Measurements from ENCODE around the gene SVOP. TPM values are rescaled to one million over a fixed set of nuclear protein-coding genes. Genes with fewer than 3 reads are reported as not detected.

Gene SVOP
- total and polyA plus RNA-seq, 2 donors (not counting 1 experiment from before 2014, with no cell fraction given), result not detected

DNA sequence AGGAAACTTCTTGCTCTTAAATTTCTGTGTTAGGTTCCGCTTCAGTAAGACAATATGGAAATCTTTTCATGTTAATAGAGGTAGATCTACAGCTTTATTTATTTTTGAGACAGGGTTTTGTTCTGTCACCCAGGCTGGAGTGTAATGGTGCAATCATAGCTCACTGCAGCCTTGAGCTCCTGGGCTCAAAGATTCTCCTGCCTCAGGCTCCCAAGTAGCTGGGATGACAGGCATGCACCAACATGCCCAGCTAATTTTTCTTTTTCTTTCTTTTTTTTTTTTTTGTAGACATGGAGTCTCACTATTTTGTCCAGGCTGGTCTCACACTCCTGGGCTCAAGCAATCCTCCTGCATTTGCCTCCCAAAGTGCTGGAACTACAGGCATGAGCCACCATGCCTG is 70.9 kb downstream of the SVOP start:
- peaks cover 6% of the 10 kb centered on the region for H3K27me3 Mint-ChIP-seq
- no peak for ATAC-seq (ENCODE audit: low read depth)
- TF ChIP-seq EZH2 (IDR thresholded peaks at IDR 0.05; ENCODE audit: borderline replicate concordance, insufficient read depth, low read depth, low read length, poor library complexity, severe bottlenecking), result no peak
- TF ChIP-seq, protein P1, sequence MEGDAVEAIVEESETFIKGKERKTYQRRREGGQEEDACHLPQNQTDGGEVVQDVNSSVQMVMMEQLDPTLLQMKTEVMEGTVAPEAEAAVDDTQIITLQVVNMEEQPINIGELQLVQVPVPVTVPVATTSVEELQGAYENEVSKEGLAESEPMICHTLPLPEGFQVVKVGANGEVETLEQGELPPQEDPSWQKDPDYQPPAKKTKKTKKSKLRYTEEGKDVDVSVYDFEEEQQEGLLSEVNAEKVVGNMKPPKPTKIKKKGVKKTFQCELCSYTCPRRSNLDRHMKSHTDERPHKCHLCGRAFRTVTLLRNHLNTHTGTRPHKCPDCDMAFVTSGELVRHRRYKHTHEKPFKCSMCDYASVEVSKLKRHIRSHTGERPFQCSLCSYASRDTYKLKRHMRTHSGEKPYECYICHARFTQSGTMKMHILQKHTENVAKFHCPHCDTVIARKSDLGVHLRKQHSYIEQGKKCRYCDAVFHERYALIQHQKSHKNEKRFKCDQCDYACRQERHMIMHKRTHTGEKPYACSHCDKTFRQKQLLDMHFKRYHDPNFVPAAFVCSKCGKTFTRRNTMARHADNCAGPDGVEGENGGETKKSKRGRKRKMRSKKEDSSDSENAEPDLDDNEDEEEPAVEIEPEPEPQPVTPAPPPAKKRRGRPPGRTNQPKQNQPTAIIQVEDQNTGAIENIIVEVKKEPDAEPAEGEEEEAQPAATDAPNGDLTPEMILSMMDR (IDR thresholded peaks at IDR 0.05), result no peak
- peaks cover 0 to 4% of the 10 kb centered on the region in 2 donors for H3K4me1 ChIP-seq (ENCODE audit: control insufficient read depth in 2 of 2, insufficient read depth in 2 of 2, low read length in 2 of 2)
- ChIA-PET CTCF (interaction anchor here (0.6 to 5.8 kb wide), 25 partner anchors 8 to 959 kb away, joined by 3 to 89 read pairs (median 7); partner anchors contain the start of genes DAO, ISCU and SSH1), POLR2A (interaction anchor here (0.7 kb wide), 1 partner anchor 117 kb away, joined by 3 read pairs; no protein-coding TSS in a partner anchor)
- no CpG with 5 or more reads among the region's 1 CpG for WGBS (ENCODE audit: insufficient coverage)
- H3K9me3 ChIP-seq (ENCODE audit: control extremely low read depth in 1 of 3, control insufficient read depth in 2 of 3, insufficient read depth in 1 of 3, low read length in 2 of 3), result peaks cover 0 to 4% (median 0%) of the 10 kb centered on the region in 3 donors
- DNase-seq, result no peak
- H3K27me3 ChIP-seq (replicated peaks in 1 of 4; ENCODE audit: control extremely low read depth in 1 of 4, control insufficient read depth in 3 of 4, insufficient read depth in 4 of 4, low read length in 3 of 4), result no peaks in the 10 kb centered on the region
- H3K4me3 ChIP-seq (ENCODE audit: control extremely low read depth in 1 of 5, extremely low read depth in 1 of 5, insufficient read depth in 1 of 5, low read depth in 2 of 5, low read length in 4 of 5), result no peak overlapping the region
- no peaks in the 10 kb centered on the region for H3K79me2 ChIP-seq (ENCODE audit: control insufficient read depth, insufficient read depth, low read length)
- H3K27ac Mint-ChIP-seq, result no peak overlapping the region
- intact Hi-C loops (cut with micrococcal nuclease), result loop anchor here (2.0 to 5.0 kb wide), 4 partner anchors 123 to 958 kb away; no protein-coding TSS in a partner anchor
- H3K4me2 ChIP-seq (replicated peaks; ENCODE audit: low read depth, low read length, poor library complexity, severe bottlenecking), result no peak overlapping the region
- H3K4me1 Mint-ChIP-seq, result peaks cover 6% of the 10 kb centered on the region
- no peak overlapping the region for H2AFZ ChIP-seq (ENCODE audit: insufficient read depth, low read depth, low read length, poor library complexity, severe bottlenecking)
- no peaks in the 10 kb centered on the region for H4K20me1 ChIP-seq (ENCODE audit: control insufficient read depth, insufficient read depth, low read length, poor library complexity, severe bottlenecking)
- no peaks in the 10 kb centered on the region for H3K9me3 Mint-ChIP-seq (ENCODE audit: insufficient read depth)
- H3K36me3 ChIP-seq (replicated peaks in 1 of 2; ENCODE audit: control extremely low read depth in 1 of 2, control insufficient read depth in 1 of 2, extremely low read depth in 1 of 2, insufficient read depth in 2 of 2, low read length in 1 of 2), result no peaks in the 10 kb centered on the region
- no peak overlapping the region for H3K27ac ChIP-seq (ENCODE audit: low read length in 2 of 2)
- H3K4me3 Mint-ChIP-seq, result no peak overlapping the region
- no peak overlapping the region for H3K9ac ChIP-seq (ENCODE audit: low read length)

DNA sequence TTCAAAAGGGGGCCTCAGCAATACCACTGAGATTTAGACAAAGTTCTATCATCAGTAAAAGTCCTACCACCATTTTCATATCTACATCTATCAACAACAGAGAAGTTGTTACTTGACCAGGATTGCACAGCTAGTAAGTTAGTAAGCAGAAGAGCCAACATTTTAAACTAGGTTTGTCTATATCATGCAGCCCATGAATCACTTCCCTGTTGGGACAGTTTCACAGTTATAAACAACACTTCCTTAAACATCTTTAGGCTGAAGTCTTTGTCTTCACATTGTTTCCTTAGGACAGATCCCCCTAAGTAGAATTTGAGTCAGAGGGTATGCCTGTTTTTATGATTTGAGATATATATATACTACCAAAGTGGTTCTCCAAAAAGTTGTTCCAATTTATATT is 72.5 kb downstream of the SVOP start:
- intact Hi-C loops (cut with micrococcal nuclease), result no loop called here
- no peak overlapping the region for H3K4me3 ChIP-seq (ENCODE audit: control extremely low read depth in 1 of 5, extremely low read depth in 1 of 5, insufficient read depth in 1 of 5, low read depth in 2 of 5, low read length in 4 of 5)
- POLR2A ChIA-PET, result no interaction called here
- no peak overlapping the region for H3K9ac ChIP-seq (ENCODE audit: low read length)
- Mint-ChIP-seq H3K4me3 (no peak overlapping the region), H3K9me3 (ENCODE audit: insufficient read depth) (no peaks in the 10 kb centered on the region), H3K27ac (no peak overlapping the region), H3K4me1 (peaks cover 6% of the 10 kb centered on the region), H3K27me3 (peaks cover 13% of the 10 kb centered on the region)
- no peak for DNase-seq
- H3K9me3 ChIP-seq (ENCODE audit: control extremely low read depth in 1 of 3, control insufficient read depth in 2 of 3, insufficient read depth in 1 of 3, low read length in 2 of 3), result peaks cover 0 to 4% (median 0%) of the 10 kb centered on the region in 3 donors
- H2AFZ ChIP-seq (ENCODE audit: insufficient read depth, low read depth, low read length, poor library complexity, severe bottlenecking), result no peak overlapping the region
- CTCF ChIA-PET, result interaction anchor here (3.3 to 5.8 kb wide), 3 partner anchors 64 to 283 kb away, joined by 28 to 89 read pairs (median 54); no protein-coding TSS in a partner anchor
- H3K4me1 ChIP-seq (ENCODE audit: control insufficient read depth in 2 of 2, insufficient read depth in 2 of 2, low read length in 2 of 2), result peaks cover 0 to 4% of the 10 kb centered on the region in 2 donors
- no peaks in the 10 kb centered on the region for H3K79me2 ChIP-seq (ENCODE audit: control insufficient read depth, insufficient read depth, low read length)
- no peaks in the 10 kb centered on the region for H4K20me1 ChIP-seq (ENCODE audit: control insufficient read depth, insufficient read depth, low read length, poor library complexity, severe bottlenecking)
- ATAC-seq (ENCODE audit: low read depth), result no peak
- TF ChIP-seq, protein P1 (IDR thresholded peaks at IDR 0.05), result no peak
- TF ChIP-seq EZH2 (IDR thresholded peaks at IDR 0.05; ENCODE audit: borderline replicate concordance, insufficient read depth, low read depth, low read length, poor library complexity, severe bottlenecking), result no peak
- no peaks in the 10 kb centered on the region for H3K27me3 ChIP-seq (replicated peaks in 1 of 4; ENCODE audit: control extremely low read depth in 1 of 4, control insufficient read depth in 3 of 4, insufficient read depth in 4 of 4, low read length in 3 of 4)
- H3K36me3 ChIP-seq (replicated peaks in 1 of 2; ENCODE audit: control extremely low read depth in 1 of 2, control insufficient read depth in 1 of 2, extremely low read depth in 1 of 2, insufficient read depth in 2 of 2, low read length in 1 of 2), result no peaks in the 10 kb centered on the region
- H3K4me2 ChIP-seq (replicated peaks; ENCODE audit: low read depth, low read length, poor library complexity, severe bottlenecking), result no peak overlapping the region
- no peak overlapping the region for H3K27ac ChIP-seq (ENCODE audit: low read length in 2 of 2)

Data from B cell (primary cell).